Transverse colon (tissue), 4 donors: ENCODE measurements around the gene ASCC2. TPM values are rescaled to one million over a fixed set of nuclear protein-coding genes. Genes with fewer than 3 reads are reported as not detected.

ENCODE experiments used
- DNase-seq: peaks from one replicate; pipeline ENCODE4 v3.0.0-alpha.2; 2019
- H3K27ac ChIP-seq, 4 donors: fragments of 200-600 bp; sonication (generic); 2 replicates each; pipeline ENCODE4 v1.5.1; 2016 to 2018; ENCODE audit warnings: inconsistent platforms in 4 of 4
- H3K27me3 ChIP-seq: fragments of 200-600 bp; sonication (generic); 2 replicates; pipeline ENCODE4 v1.5.1; 2017; ENCODE audit warnings: inconsistent platforms
- H3K36me3 ChIP-seq, 4 donors: fragments of 200-600 bp; sonication (generic); 2 replicates each; pipeline ENCODE4 v1.5.1; 2017 to 2019; ENCODE audit warnings: inconsistent platforms in 4 of 4
- H3K4me1 ChIP-seq, 4 donors: fragments of 200-600 bp; sonication (generic); 2 replicates each; pipeline ENCODE4 v1.5.1; 2017 to 2020; ENCODE audit warnings: inconsistent platforms in 4 of 4
- H3K4me3 ChIP-seq, 4 donors: fragments of 200-600 bp; sonication (generic); 1 replicate in 1 of 4; 2 replicates in 3 of 4; pipeline versions ENCODE4 v1.5.1 to v1.6.1; 2017 to 2019; ENCODE audit warnings: inconsistent platforms in 4 of 4
- H3K9me3 ChIP-seq, 2 donors: fragments of 200-600 bp; sonication (generic); 2 replicates each; pipeline ENCODE4 v1.5.1; 2017 to 2019; ENCODE audit warnings: inconsistent platforms in 2 of 2
- CTCF ChIP-seq, 5 experiments: fragments of 200-600 bp in 3 of 5; fragments of 450-650 bp in 2 of 5; sonication (generic) in 3 of 5; IDR thresholded peaks; 1 replicate in 2 of 5; 2 replicates in 3 of 5; pipeline ENCODE4 v1.5.1; 2016 to 2017; ENCODE audit warnings: antibody characterized with exemption in 5 of 5, inconsistent platforms in 3 of 5, mild to moderate bottlenecking in 2 of 5, moderate library complexity in 1 of 5
- EP300 ChIP-seq: sonication (generic); formaldehyde crosslinking; IDR thresholded peaks from one replicate; pipeline ENCODE4 v1.6.1; 2017; ENCODE audit warnings: antibody characterized with exemption, low read depth
- POLR2A ChIP-seq: fragments of 450-650 bp; IDR thresholded peaks from one replicate; pipeline ENCODE4 v1.6.1; 2016; ENCODE audit warnings: antibody characterized with exemption, mild to moderate bottlenecking, moderate library complexity
- POLR2AphosphoS5 ChIP-seq, 3 donors: sonication (generic); formaldehyde crosslinking; IDR thresholded peaks; one replicate each; pipeline ENCODE4 v1.6.1; 2016; ENCODE audit warnings: antibody characterized with exemption in 3 of 3
- WGBS, 2 donors: methylation state at CpG; one replicate each; pipeline ENCODE4 v1.1.5; 2018; ENCODE audit warnings: low coverage in 1 of 2; 5-methylcytosine and 5-hydroxymethylcytosine counted together
- in situ Hi-C, 4 donors: fragments of 200-750 bp; cut with MboI; loops; one replicate each; pipeline versions ENCODE4 v1.15.0 to v1.15.1; 2017; ENCODE audit warnings: low sequenced_read_pairs in 3 of 4, low pct_ligation_motif_present in 1 of 4, low pct_unique_long_range_greater_than_20kb in 1 of 4
- intact Hi-C: fragments of 100-400 bp; cut with DNase I; formaldehyde crosslinking; loops from one replicate; pipeline ENCODE4 v1.15.1; 2023; ENCODE audit warnings: low total_unique reads
- small RNA-seq, 4 donors: library from RNA; depleted of rRNA; stranded (forward); fragments of <200 nt; gene quantifications; one replicate each; pipeline ENCODE3, GENCODE V24; 2016
- total RNA-seq, 4 donors: library from RNA; depleted of rRNA; stranded (reverse); fragments of >200 nt; gene quantifications; one replicate each; pipeline ENCODE4 v1.1.0, GENCODE V29; 2016

The ASCC2 gene
- total RNA-seq, 4 donors from 2014 or later, result 46.8 to 69.4 (median 62.2) TPM

GRCh38 chr22:29741926-29742325 is 96.1 kb downstream of the ASCC2 start:
- Histone ChIP-seq H3K4me1 (no peaks in the 10 kb centered on the region), H3K4me3 (no peak overlapping the region), H3K36me3 (peaks cover 0 to 5% (median 0%) of the 10 kb centered on the region in 4 donors), H3K9me3 (no peaks in the 10 kb centered on the region), H3K27me3 (no peaks in the 10 kb centered on the region), H3K27ac (no peak overlapping the region)
- intact Hi-C loops (no loop called here), in situ Hi-C loops (no loop called here)
- TF ChIP-seq EP300 (no peak), POLR2A (no peak), POLR2AphosphoS5 (IDR thresholded peaks at IDR 0.05) (no peak), CTCF (IDR thresholded peaks at IDR 0.05) (no peak)
- WGBS, 2 donors, result 93 to 100% methylated on average over 1 to 2 of the region's 2 CpGs
- no peak for DNase-seq

GRCh38 chr22:29740216-29740615 is 97.9 kb downstream of the ASCC2 start:
- Histone ChIP-seq H3K9me3 (no peaks in the 10 kb centered on the region), H3K4me3 (no peak overlapping the region), H3K27ac (no peak overlapping the region), H3K27me3 (no peaks in the 10 kb centered on the region), H3K4me1 (no peaks in the 10 kb centered on the region), H3K36me3 (no peaks in the 10 kb centered on the region)
- TF ChIP-seq EP300 (no peak), POLR2A (no peak), CTCF (IDR thresholded peaks at IDR 0.05) (no peak)
- in situ Hi-C loops, result no loop called here
- 92% methylated on average over 5 of the region's 5 CpGs; no CpG with 5 or more reads in 1 of the 2 donors for WGBS, 2 donors
- DNase-seq, result no peak
- intact Hi-C loops, result no loop called here

GRCh38 chr22:29739346-29739875 is 98.7 kb downstream of the ASCC2 start:
- intact Hi-C loops, result no loop called here

More at GRCh38 chr22:29739346-29739875, 98.7 kb downstream of the ASCC2 start:
- in situ Hi-C loops, result no loop called here
- Histone ChIP-seq H3K4me3 (no peak overlapping the region), H3K27ac (no peak overlapping the region), H3K36me3 (no peaks in the 10 kb centered on the region), H3K27me3 (no peaks in the 10 kb centered on the region), H3K9me3 (no peaks in the 10 kb centered on the region), H3K4me1 (no peaks in the 10 kb centered on the region)
- TF ChIP-seq CTCF (IDR thresholded peaks at IDR 0.05), result no peak
- no peak for TF ChIP-seq EP300
- TF ChIP-seq POLR2AphosphoS5 (IDR thresholded peaks at IDR 0.05), result no peak
- no peak for DNase-seq
- 95% methylated on average over 17 of the region's 17 CpGs; no CpG with 5 or more reads in 1 of the 2 donors for WGBS, 2 donors

Small RNAs within 50 kb of the gene (small RNA-seq; reads per million reads assigned to genes)
- gene RF00019, result 0 reads per million in 4 donors

Other genes with a start within 250 kb of the ASCC2 start
- 10 to 100 TPM; 14.6 to 60.1 (median 34.7) TPM for gene NF2, start 234.6 kb downstream of the ASCC2 start, total RNA-seq
- not detected for gene CABP7, start 118.3 kb downstream of the ASCC2 start, total RNA-seq
- 10 to 100 TPM in 3 of 4 donors, not detected in 1; 13.8 to 20.2 (median 19.1) TPM for gene ZMAT5, start 71.3 kb downstream of the ASCC2 start, total RNA-seq
- 100 to 1,000 TPM in 1 of 4 donors, 10 to 100 TPM in 3; 22.4 to 139 (median 47.3) TPM for gene UQCR10, start 70.9 kb downstream of the ASCC2 start, total RNA-seq
- 10 to 100 TPM; 52.5 to 92.7 (median 70.2) TPM for gene MTMR3, start 44.9 kb upstream of the ASCC2 start, total RNA-seq
- gene HORMAD2, start 242.2 kb upstream of the ASCC2 start, total RNA-seq, result not detected